ENCODE results near the gene ATP5MC3.

- TF ChIP-seq FOXM1 (IDR thresholded peaks at IDR 0.05; ENCODE audit: borderline replicate concordance, low read depth) (no peak), MAX (IDR thresholded peaks at IDR 0.05) (no peak), TEAD4 (IDR thresholded peaks at IDR 0.05) (no peak), EP300 (IDR thresholded peaks at IDR 0.05; ENCODE audit: borderline replicate concordance) (no peak), USF1 (IDR thresholded peaks at IDR 0.05) (no peak), EGR1 (IDR thresholded peaks at IDR 0.05) (no peak), RAD21 (IDR thresholded peaks at IDR 0.05; ENCODE audit: low read depth) (no peak), YY1 (IDR thresholded peaks at IDR 0.05; ENCODE audit: low read depth) (no peak), CEBPB (IDR thresholded peaks at IDR 0.05) (no peak), NFIC (IDR thresholded peaks at IDR 0.05) (no peak), TAF1 (IDR thresholded peaks at IDR 0.05; ENCODE audit: low read depth) (no peak)
Measured at GRCh38 chr2:175205523-175205922, 24.0 kb upstream of the ATP5MC3 start.
